Peyer's patch (tissue), 4 donors: ENCODE measurements around the gene CKS1B.

Experiments used
- POLR2A ChIP-seq, 2 donors: fragments of 450-650 bp; IDR thresholded peaks; one replicate each; pipeline ENCODE4 v1.5.1; 2017; ENCODE audit warnings: antibody characterized with exemption in 2 of 2, mild to moderate bottlenecking in 2 of 2, moderate library complexity in 2 of 2
- TF ChIP-seq, protein P1 (sequence below), 6 experiments: fragments of 450-650 bp in 4 of 6; fragments of 200-600 bp in 2 of 6; sonication (generic) in 1 of 6; IDR thresholded peaks; one replicate each; pipeline ENCODE4 v1.5.1; 2017 to 2019; ENCODE audit warnings: antibody characterized with exemption in 6 of 6, mild to moderate bottlenecking in 3 of 6, moderate library complexity in 1 of 6

DNA sequence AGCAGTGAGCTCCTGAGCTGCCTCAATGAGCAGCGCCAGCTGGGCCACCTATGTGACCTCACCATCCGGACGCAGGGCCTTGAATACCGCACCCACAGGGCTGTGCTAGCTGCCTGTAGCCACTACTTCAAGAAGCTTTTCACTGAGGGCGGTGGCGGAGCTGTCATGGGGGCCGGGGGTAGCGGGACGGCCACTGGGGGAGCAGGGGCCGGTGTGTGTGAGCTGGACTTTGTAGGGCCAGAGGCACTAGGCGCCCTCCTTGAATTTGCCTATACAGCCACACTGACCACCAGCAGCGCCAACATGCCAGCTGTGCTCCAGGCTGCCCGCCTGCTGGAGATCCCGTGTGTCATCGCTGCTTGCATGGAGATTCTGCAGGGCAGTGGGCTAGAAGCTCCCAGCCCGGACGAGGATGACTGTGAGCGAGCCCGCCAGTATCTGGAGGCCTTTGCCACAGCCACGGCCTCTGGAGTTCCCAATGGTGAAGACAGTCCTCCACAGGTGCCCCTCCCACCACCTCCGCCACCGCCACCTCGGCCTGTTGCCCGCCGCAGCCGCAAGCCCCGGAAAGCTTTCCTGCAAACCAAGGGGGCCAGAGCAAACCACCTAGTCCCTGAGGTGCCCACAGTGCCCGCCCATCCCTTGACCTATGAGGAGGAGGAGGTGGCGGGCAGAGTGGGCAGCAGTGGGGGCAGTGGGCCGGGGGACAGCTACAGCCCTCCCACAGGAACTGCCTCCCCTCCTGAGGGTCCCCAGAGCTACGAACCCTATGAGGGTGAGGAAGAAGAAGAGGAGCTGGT, 40.4 kb downstream of the CKS1B start:
- TF ChIP-seq, protein P1, sequence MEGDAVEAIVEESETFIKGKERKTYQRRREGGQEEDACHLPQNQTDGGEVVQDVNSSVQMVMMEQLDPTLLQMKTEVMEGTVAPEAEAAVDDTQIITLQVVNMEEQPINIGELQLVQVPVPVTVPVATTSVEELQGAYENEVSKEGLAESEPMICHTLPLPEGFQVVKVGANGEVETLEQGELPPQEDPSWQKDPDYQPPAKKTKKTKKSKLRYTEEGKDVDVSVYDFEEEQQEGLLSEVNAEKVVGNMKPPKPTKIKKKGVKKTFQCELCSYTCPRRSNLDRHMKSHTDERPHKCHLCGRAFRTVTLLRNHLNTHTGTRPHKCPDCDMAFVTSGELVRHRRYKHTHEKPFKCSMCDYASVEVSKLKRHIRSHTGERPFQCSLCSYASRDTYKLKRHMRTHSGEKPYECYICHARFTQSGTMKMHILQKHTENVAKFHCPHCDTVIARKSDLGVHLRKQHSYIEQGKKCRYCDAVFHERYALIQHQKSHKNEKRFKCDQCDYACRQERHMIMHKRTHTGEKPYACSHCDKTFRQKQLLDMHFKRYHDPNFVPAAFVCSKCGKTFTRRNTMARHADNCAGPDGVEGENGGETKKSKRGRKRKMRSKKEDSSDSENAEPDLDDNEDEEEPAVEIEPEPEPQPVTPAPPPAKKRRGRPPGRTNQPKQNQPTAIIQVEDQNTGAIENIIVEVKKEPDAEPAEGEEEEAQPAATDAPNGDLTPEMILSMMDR (IDR thresholded peaks at IDR 0.05): no peak
- TF ChIP-seq POLR2A (IDR thresholded peaks at IDR 0.05): no peak
